CD8-positive, alpha-beta memory T cell (primary cell): ENCODE results near the gene GNA12. TPM values are rescaled to one million over a fixed set of nuclear protein-coding genes. Genes with fewer than 3 reads are reported as not detected.

Experiments
- CTCF ChIA-PET: fragments of 350-600 bp; sonication (Branson Sonifier 250); formaldehyde crosslinking; loops from one replicate; lab custom pipeline; 2021; ENCODE audit warnings: antibody characterized with exemption; lab: Charles Lee
- POLR2A ChIA-PET: fragments of 350-600 bp; sonication (Branson Sonifier 250); formaldehyde crosslinking; loops from one replicate; lab custom pipeline; 2021; ENCODE audit warnings: antibody characterized with exemption; lab: Charles Lee
- DNase-seq, 5 donors: peaks; one replicate each; pipeline versions ENCODE4 v3.0.0 to v3.0.0-alpha.2; 2020 to 2022; ENCODE audit warnings: mixed read lengths in 1 of 5
- H3K27ac ChIP-seq: one replicate; pipeline ENCODE4 v1.7.0; 2013; ENCODE audit warnings: low read depth, mild to moderate bottlenecking, low read length, moderate library complexity
- H3K27me3 ChIP-seq: 2 replicates; pipeline ENCODE4 v1.7.0; 2013; ENCODE audit warnings: low read length, mild to moderate bottlenecking; ENCODE audit not compliant: insufficient read depth, poor library complexity, severe bottlenecking
- H3K36me3 ChIP-seq: 2 replicates; pipeline ENCODE4 v1.7.0; 2013; ENCODE audit warnings: mild to moderate bottlenecking, low read length, moderate library complexity; ENCODE audit not compliant: insufficient read depth
- H3K4me1 ChIP-seq: 2 replicates; pipeline ENCODE4 v1.7.0; 2013; ENCODE audit warnings: mild to moderate bottlenecking, low read length, moderate library complexity; ENCODE audit not compliant: insufficient read depth
- H3K4me3 ChIP-seq: 2 replicates; pipeline ENCODE4 v1.7.0; 2013; ENCODE audit warnings: mild to moderate bottlenecking, low read length
- H3K9me3 ChIP-seq: 2 replicates; pipeline ENCODE4 v1.7.0; 2013; ENCODE audit warnings: mild to moderate bottlenecking, low read length
- H3K27ac Mint-ChIP-seq, 8 donors: one replicate each; pipeline ENCODE4 v1.8.0; 2020 to 2021; ENCODE audit warnings: mixed read lengths in 8 of 8, mild to moderate bottlenecking in 6 of 8, inconsistent platforms in 3 of 8, moderate library complexity in 3 of 8
- H3K27me3 Mint-ChIP-seq, 2 donors: one replicate each; pipeline ENCODE4 v1.8.0; 2020 to 2021; ENCODE audit warnings: mixed read lengths in 2 of 2, mild to moderate bottlenecking in 1 of 2, moderate library complexity in 1 of 2
- H3K36me3 Mint-ChIP-seq, 3 donors: one replicate each; pipeline ENCODE4 v1.8.0; 2020 to 2021; ENCODE audit warnings: mixed read lengths in 3 of 3, inconsistent platforms in 1 of 3, mild to moderate bottlenecking in 1 of 3
- H3K4me1 Mint-ChIP-seq, 3 donors: one replicate each; pipeline ENCODE4 v1.8.0; 2020 to 2021; ENCODE audit warnings: mixed read lengths in 3 of 3, inconsistent platforms in 1 of 3, mild to moderate bottlenecking in 1 of 3
- H3K4me3 Mint-ChIP-seq, 7 donors: one replicate each; pipeline ENCODE4 v1.8.0; 2020 to 2021; ENCODE audit warnings: mixed read lengths in 7 of 7, mild to moderate bottlenecking in 6 of 7, moderate library complexity in 4 of 7, inconsistent platforms in 2 of 7
- H3K9me3 Mint-ChIP-seq, 5 donors: one replicate each; pipeline ENCODE4 v1.8.0; 2020 to 2022; ENCODE audit warnings: mixed read lengths in 5 of 5, mild to moderate bottlenecking in 3 of 5, moderate library complexity in 2 of 5, inconsistent platforms in 1 of 5
- polyA plus RNA-seq: library from polyadenylated mRNA; unstranded; fragments of 300-500 nt; fragmentation: Illumina TruSeq; gene quantifications from one replicate; pipeline ENCODE4 v1.2.3, GENCODE V29; 2021
- total RNA-seq, 2 experiments: library from RNA; stranded (reverse); gene quantifications; one replicate each; pipeline ENCODE4 v1.2.3, GENCODE V29; 2021

Gene GNA12
- total and polyA plus RNA-seq, 3 experiments from 2014 or later: 11.2 to 21.2 (median 20.6) TPM

- no peak overlapping the region for H3K4me3 ChIP-seq
- H3K27me3 Mint-ChIP-seq: peaks cover 0 to 1% of the 10 kb centered on the region in 2 donors
- no peak overlapping the region for H3K4me3 Mint-ChIP-seq
- ChIA-PET POLR2A (no interaction called here), CTCF (interaction anchor here (1.0 to 1.1 kb wide), 2 partner anchors 14 to 51 kb away, joined by 3 to 4 read pairs; no protein-coding TSS in a partner anchor)
- peaks cover 7 to 16% (median 15%) of the 10 kb centered on the region in 3 donors for H3K36me3 Mint-ChIP-seq
- H3K9me3 ChIP-seq: no peaks in the 10 kb centered on the region
- no peak overlapping the region for H3K27ac ChIP-seq
- no peaks in the 10 kb centered on the region for H3K9me3 Mint-ChIP-seq
- no peaks in the 10 kb centered on the region for H3K36me3 ChIP-seq
- H3K27me3 ChIP-seq: no peaks in the 10 kb centered on the region
- H3K27ac Mint-ChIP-seq: peak overlapping the region in 2 of 8 donors; percentile 2 to 33
- no peak for DNase-seq
- peaks cover 11% of the 10 kb centered on the region for H3K4me1 ChIP-seq
- peaks cover 33 to 44% (median 34%) of the 10 kb centered on the region in 3 donors for H3K4me1 Mint-ChIP-seq
These were observed 82.9 kb downstream of the GNA12 start for GRCh38 chr7:2761131-2761624.

- Histone ChIP-seq H3K9me3 (no peaks in the 10 kb centered on the region), H3K4me1 (peaks cover 11% of the 10 kb centered on the region), H3K27me3 (no peaks in the 10 kb centered on the region), H3K4me3 (no peak overlapping the region), H3K36me3 (no peaks in the 10 kb centered on the region), H3K27ac (no peak overlapping the region)
- H3K27me3 Mint-ChIP-seq: peaks cover 0 to 1% of the 10 kb centered on the region in 2 donors
- peak overlapping the region in 3 of 8 donors; percentile 15 to 47 (median 32) for H3K27ac Mint-ChIP-seq
- DNase-seq: peak in 1 of 5 donors; percentile 10
- peaks cover 0 to 3% (median 0%) of the 10 kb centered on the region in 5 donors for H3K9me3 Mint-ChIP-seq
- H3K36me3 Mint-ChIP-seq: peaks cover 9 to 22% (median 20%) of the 10 kb centered on the region in 3 donors
- POLR2A ChIA-PET: no interaction called here
- H3K4me1 Mint-ChIP-seq: peaks cover 33 to 44% (median 34%) of the 10 kb centered on the region in 3 donors
- CTCF ChIA-PET: interaction anchor here (1.0 to 1.1 kb wide), 2 partner anchors 15 to 50 kb away, joined by 3 to 4 read pairs; no protein-coding TSS in a partner anchor
- H3K4me3 Mint-ChIP-seq: peak overlapping the region in 5 of 7 donors; percentile 5 to 65 (median 16)
These were observed 83.8 kb downstream of the GNA12 start for GRCh38 chr7:2760098-2760889.

- Histone ChIP-seq H3K36me3 (no peaks in the 10 kb centered on the region), H3K27me3 (no peaks in the 10 kb centered on the region), H3K9me3 (no peaks in the 10 kb centered on the region), H3K4me3 (no peak overlapping the region), H3K27ac (no peak overlapping the region), H3K4me1 (peaks cover 11% of the 10 kb centered on the region)
- peaks cover 33 to 44% (median 34%) of the 10 kb centered on the region in 3 donors for H3K4me1 Mint-ChIP-seq
- ChIA-PET POLR2A (no interaction called here), CTCF (no interaction called here)
- H3K36me3 Mint-ChIP-seq: peaks cover 11 to 25% (median 22%) of the 10 kb centered on the region in 3 donors
- H3K4me3 Mint-ChIP-seq: peak overlapping the region in 3 of 7 donors; percentile 11 to 41 (median 13)
- no peak overlapping the region for H3K27ac Mint-ChIP-seq
- no peak for DNase-seq
- peaks cover 0 to 1% of the 10 kb centered on the region in 2 donors for H3K27me3 Mint-ChIP-seq
- H3K9me3 Mint-ChIP-seq: peaks cover 0 to 3% (median 0%) of the 10 kb centered on the region in 5 donors
These were observed 84.4 kb downstream of the GNA12 start for GRCh38 chr7:2759736-2760097.

- POLR2A ChIA-PET: no interaction called here
- no peak overlapping the region for H3K4me3 ChIP-seq
- CTCF ChIA-PET: interaction anchor here (1.7 to 1.8 kb wide), 2 partner anchors 40 to 49 kb away, joined by 4 to 6 read pairs; no protein-coding TSS in a partner anchor
- H3K36me3 ChIP-seq: no peaks in the 10 kb centered on the region
- Mint-ChIP-seq H3K9me3 (peaks cover 0 to 3% (median 0%) of the 10 kb centered on the region in 5 donors), H3K4me1 (peaks cover 33 to 44% (median 34%) of the 10 kb centered on the region in 3 donors), H3K27me3 (peaks cover 0 to 1% of the 10 kb centered on the region in 2 donors), H3K36me3 (peaks cover 11 to 25% (median 22%) of the 10 kb centered on the region in 3 donors), H3K4me3 (peak overlapping the region in 3 of 7 donors; percentile 16 to 63 (median 32)), H3K27ac (peak overlapping the region in 3 of 8 donors; percentile 68 to 87 (median 73))
- peak overlapping the region; percentile 70 for H3K27ac ChIP-seq
- H3K27me3 ChIP-seq: no peaks in the 10 kb centered on the region
- H3K9me3 ChIP-seq: no peaks in the 10 kb centered on the region
- DNase-seq: no peak
- peaks cover 11% of the 10 kb centered on the region for H3K4me1 ChIP-seq
These were observed 85.2 kb downstream of the GNA12 start for GRCh38 chr7:2758673-2759616.

- ChIA-PET CTCF (interaction anchor here (1.0 to 1.8 kb wide), 3 partner anchors 8 to 48 kb away, joined by 3 to 6 read pairs (median 4); no protein-coding TSS in a partner anchor), POLR2A (no interaction called here)
- Mint-ChIP-seq H3K36me3 (peaks cover 12 to 25% (median 22%) of the 10 kb centered on the region in 3 donors), H3K9me3 (peaks cover 0 to 3% (median 0%) of the 10 kb centered on the region in 5 donors), H3K4me1 (peaks cover 33 to 44% (median 34%) of the 10 kb centered on the region in 3 donors), H3K4me3 (peak overlapping the region in 1 of 7 donors; percentile 19), H3K27me3 (peaks cover 0 to 1% of the 10 kb centered on the region in 2 donors), H3K27ac (peak overlapping the region in 5 of 8 donors; percentile 17 to 87 (median 68))
- H3K27ac ChIP-seq: peak overlapping the region; percentile 70
- H3K9me3 ChIP-seq: no peaks in the 10 kb centered on the region
- peaks cover 11% of the 10 kb centered on the region for H3K4me1 ChIP-seq
- DNase-seq: peak in 1 of 5 donors; percentile 62
- H3K36me3 ChIP-seq: no peaks in the 10 kb centered on the region
- no peak overlapping the region for H3K4me3 ChIP-seq
- H3K27me3 ChIP-seq: no peaks in the 10 kb centered on the region
These were observed 86.0 kb downstream of the GNA12 start for GRCh38 chr7:2757904-2758672.

- Mint-ChIP-seq H3K36me3 (peaks cover 12 to 25% (median 21%) of the 10 kb centered on the region in 3 donors), H3K27me3 (peaks cover 0 to 1% of the 10 kb centered on the region in 2 donors), H3K27ac (peak overlapping the region in 2 of 8 donors; percentile 73 to 87), H3K9me3 (peaks cover 0 to 3% (median 0%) of the 10 kb centered on the region in 5 donors), H3K4me3 (peak overlapping the region in 1 of 7 donors; percentile 19), H3K4me1 (peaks cover 33 to 44% (median 34%) of the 10 kb centered on the region in 3 donors)
- no peak for DNase-seq
- ChIA-PET POLR2A (no interaction called here), CTCF (interaction anchor here (1.0 to 1.8 kb wide), 3 partner anchors 9 to 47 kb away, joined by 3 to 6 read pairs (median 4); no protein-coding TSS in a partner anchor)
- no peak overlapping the region for H3K4me3 ChIP-seq
- no peaks in the 10 kb centered on the region for H3K9me3 ChIP-seq
- H3K27me3 ChIP-seq: no peaks in the 10 kb centered on the region
- no peaks in the 10 kb centered on the region for H3K36me3 ChIP-seq
- H3K4me1 ChIP-seq: peaks cover 11% of the 10 kb centered on the region
- peak overlapping the region; percentile 70 for H3K27ac ChIP-seq
These were observed 86.7 kb downstream of the GNA12 start for GRCh38 chr7:2757361-2757903.
